ENCODE data around the gene DEPDC4. TPM values are rescaled to one million over a fixed set of nuclear protein-coding genes. Genes with fewer than 3 reads are reported as not detected.

The DEPDC4 gene
- total RNA-seq, 2 experiments from 2014 or later, result 1.4 to 4.1 TPM

DNA sequence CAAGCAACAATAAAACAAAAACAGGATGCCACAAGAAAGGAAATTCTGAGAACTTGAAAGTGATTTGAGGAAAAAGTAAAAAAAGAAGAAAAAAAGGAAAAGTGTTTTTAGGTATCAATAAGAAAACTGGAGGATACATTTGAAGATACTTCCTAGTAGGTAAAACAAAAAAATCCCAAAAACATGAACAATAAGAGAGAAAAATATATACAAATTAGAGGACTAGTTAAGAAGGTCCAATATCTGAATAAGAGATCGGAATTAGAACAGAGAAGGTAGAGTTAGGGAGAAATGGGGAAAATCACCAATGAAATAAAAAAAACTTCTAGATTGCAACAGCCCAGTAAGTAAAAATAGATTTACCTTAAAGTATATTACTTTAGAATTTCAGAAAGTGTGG lies 8.8 kb downstream of the DEPDC4 start:
- no peaks in the 10 kb centered on the region for H3K9me2 ChIP-seq (ENCODE audit: insufficient read depth, low read length)
- no peak for TF ChIP-seq CTCF (conservative IDR thresholded peaks at IDR 0.05; ENCODE audit: low read length)
- TF ChIP-seq EZH2phosphoT487 (IDR thresholded peaks at IDR 0.05; ENCODE audit: borderline replicate concordance, low read depth, low read length), result no peak
- no peak overlapping the region for H3K4me2 ChIP-seq (ENCODE audit: low read length)
- no peak for DNase-seq (ENCODE audit: low spot score)
- H3K36me3 ChIP-seq (ENCODE audit: insufficient read depth, low read length), result no peaks in the 10 kb centered on the region
- POLR2A ChIA-PET, result interaction anchor here (0.7 kb wide), 1 partner anchor 250 kb away, joined by 3 read pairs; no protein-coding TSS in a partner anchor
- H3K27ac ChIP-seq (ENCODE audit: low read depth, low read length, poor library complexity, severe bottlenecking), result no peak overlapping the region
- BruUV-seq (replicated peaks), result no TSS peak
- H3K4me1 ChIP-seq (ENCODE audit: insufficient read depth, low read length, poor library complexity, severe bottlenecking), result no peaks in the 10 kb centered on the region
- H4K20me1 ChIP-seq (ENCODE audit: insufficient read depth, low read length), result no peaks in the 10 kb centered on the region
- CTCF ChIA-PET (ENCODE audit: unreplicated experiment), result no interaction called here
- H3K9me3 ChIP-seq (ENCODE audit: low read length), result no peaks in the 10 kb centered on the region
- intact Hi-C loops (cut with micrococcal nuclease; ENCODE audit: unreplicated experiment), result no loop called here
- H3K4me3 ChIP-seq (ENCODE audit: low read depth, low read length, poor library complexity, severe bottlenecking), result no peak overlapping the region
- no peaks in the 10 kb centered on the region for H3K79me2 ChIP-seq (ENCODE audit: insufficient read depth, low read depth, low read length)
- no peak overlapping the region for H2AFZ ChIP-seq (ENCODE audit: low read length)

GRCh38 chr12:100254876-100255275 lies 12.0 kb downstream of the DEPDC4 start:
- Histone ChIP-seq H3K36me3 (ENCODE audit: insufficient read depth, low read length) (no peaks in the 10 kb centered on the region), H3K79me2 (ENCODE audit: insufficient read depth, low read depth, low read length) (no peaks in the 10 kb centered on the region), H3K9me3 (ENCODE audit: low read length) (no peaks in the 10 kb centered on the region), H2AFZ (ENCODE audit: low read length) (no peak overlapping the region), H4K20me1 (ENCODE audit: insufficient read depth, low read length) (no peaks in the 10 kb centered on the region), H3K4me1 (ENCODE audit: insufficient read depth, low read length, poor library complexity, severe bottlenecking) (no peaks in the 10 kb centered on the region), H3K4me2 (ENCODE audit: low read length) (no peak overlapping the region), H3K4me3 (ENCODE audit: low read depth, low read length, poor library complexity, severe bottlenecking) (no peak overlapping the region), H3K9me2 (ENCODE audit: insufficient read depth, low read length) (no peaks in the 10 kb centered on the region), H3K27ac (ENCODE audit: low read depth, low read length, poor library complexity, severe bottlenecking) (no peak overlapping the region)
- DNase-seq (ENCODE audit: low spot score), result no peak
- TF ChIP-seq EZH2phosphoT487 (IDR thresholded peaks at IDR 0.05; ENCODE audit: borderline replicate concordance, low read depth, low read length), result no peak
- TF ChIP-seq CTCF (conservative IDR thresholded peaks at IDR 0.05; ENCODE audit: low read length), result no peak
- POLR2A ChIA-PET, result interaction anchor here (0.5 to 0.7 kb wide), 2 partner anchors 13 to 19 kb away, joined by 3 to 6 read pairs; no protein-coding TSS in a partner anchor
- BruUV-seq (replicated peaks), result no TSS peak
- CTCF ChIA-PET (ENCODE audit: unreplicated experiment), result no interaction called here
- intact Hi-C loops (cut with micrococcal nuclease; ENCODE audit: unreplicated experiment), result no loop called here

DNA sequence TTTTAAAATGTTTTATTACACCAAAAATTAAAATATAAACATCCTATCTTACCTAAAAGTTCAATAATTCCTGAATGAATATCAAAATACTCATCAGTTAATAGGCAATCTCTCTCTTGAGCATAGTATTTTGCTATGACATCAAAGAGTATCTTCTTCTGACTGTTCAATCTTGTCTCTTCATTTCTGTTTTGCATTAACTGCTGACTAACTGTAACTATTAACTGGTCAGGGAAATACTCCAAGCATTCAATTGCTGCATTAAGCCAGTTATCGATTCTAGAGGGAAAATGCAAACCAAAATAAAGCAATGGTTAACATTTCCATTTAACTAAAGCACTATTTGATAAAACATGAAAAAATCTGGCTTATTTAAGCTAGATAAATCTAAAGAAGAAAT lies 13.4 kb downstream of the DEPDC4 start:
- Histone ChIP-seq H3K27ac (ENCODE audit: low read depth, low read length, poor library complexity, severe bottlenecking) (no peak overlapping the region), H3K36me3 (ENCODE audit: insufficient read depth, low read length) (no peaks in the 10 kb centered on the region), H3K79me2 (ENCODE audit: insufficient read depth, low read depth, low read length) (no peaks in the 10 kb centered on the region), H3K9me2 (ENCODE audit: insufficient read depth, low read length) (no peaks in the 10 kb centered on the region), H3K9me3 (ENCODE audit: low read length) (no peaks in the 10 kb centered on the region), H2AFZ (ENCODE audit: low read length) (no peak overlapping the region), H4K20me1 (ENCODE audit: insufficient read depth, low read length) (no peaks in the 10 kb centered on the region), H3K4me3 (ENCODE audit: low read depth, low read length, poor library complexity, severe bottlenecking) (no peak overlapping the region), H3K4me2 (ENCODE audit: low read length) (no peak overlapping the region), H3K4me1 (ENCODE audit: insufficient read depth, low read length, poor library complexity, severe bottlenecking) (no peaks in the 10 kb centered on the region)
- no peak for DNase-seq (ENCODE audit: low spot score)
- ChIA-PET CTCF (ENCODE audit: unreplicated experiment) (no interaction called here), POLR2A (interaction anchor here (0.6 kb wide), 1 partner anchor 74 kb away, joined by 4 read pairs; no protein-coding TSS in a partner anchor)
- TF ChIP-seq EZH2phosphoT487 (IDR thresholded peaks at IDR 0.05; ENCODE audit: borderline replicate concordance, low read depth, low read length) (no peak), CTCF (conservative IDR thresholded peaks at IDR 0.05; ENCODE audit: low read length) (no peak)
- BruUV-seq (replicated peaks), result no TSS peak
- intact Hi-C loops (cut with micrococcal nuclease; ENCODE audit: unreplicated experiment), result no loop called here
